Activated naive CD4-positive, alpha-beta T cell treated with anti-CD3 and anti-CD28 coated beads, Interleukin-2, amount 50 U/mL, for 24 hours (primary cell): Measurements from ENCODE around the gene DDX24.
A peak's percentile ranks its signal among the peaks of the same experiment; 100 is the strongest.

Source experiments
- H3K27ac Mint-ChIP-seq: one replicate; pipeline ENCODE4 v1.8.0; 2021; ENCODE audit warnings: mild to moderate bottlenecking, mixed read lengths
- H3K27me3 Mint-ChIP-seq: one replicate; pipeline ENCODE4 v1.8.0; 2021; ENCODE audit warnings: mixed read lengths
- H3K36me3 Mint-ChIP-seq: one replicate; pipeline ENCODE4 v1.8.0; 2021; ENCODE audit warnings: mixed read lengths
- H3K4me1 Mint-ChIP-seq: one replicate; pipeline ENCODE4 v1.8.0; 2021; ENCODE audit warnings: mixed read lengths
- H3K4me3 Mint-ChIP-seq: one replicate; pipeline ENCODE4 v1.8.0; 2021; ENCODE audit warnings: mild to moderate bottlenecking, mixed read lengths
- H3K9me3 Mint-ChIP-seq: one replicate; pipeline ENCODE4 v1.8.0; 2021; ENCODE audit warnings: mixed read lengths

DDX24 gene

DNA sequence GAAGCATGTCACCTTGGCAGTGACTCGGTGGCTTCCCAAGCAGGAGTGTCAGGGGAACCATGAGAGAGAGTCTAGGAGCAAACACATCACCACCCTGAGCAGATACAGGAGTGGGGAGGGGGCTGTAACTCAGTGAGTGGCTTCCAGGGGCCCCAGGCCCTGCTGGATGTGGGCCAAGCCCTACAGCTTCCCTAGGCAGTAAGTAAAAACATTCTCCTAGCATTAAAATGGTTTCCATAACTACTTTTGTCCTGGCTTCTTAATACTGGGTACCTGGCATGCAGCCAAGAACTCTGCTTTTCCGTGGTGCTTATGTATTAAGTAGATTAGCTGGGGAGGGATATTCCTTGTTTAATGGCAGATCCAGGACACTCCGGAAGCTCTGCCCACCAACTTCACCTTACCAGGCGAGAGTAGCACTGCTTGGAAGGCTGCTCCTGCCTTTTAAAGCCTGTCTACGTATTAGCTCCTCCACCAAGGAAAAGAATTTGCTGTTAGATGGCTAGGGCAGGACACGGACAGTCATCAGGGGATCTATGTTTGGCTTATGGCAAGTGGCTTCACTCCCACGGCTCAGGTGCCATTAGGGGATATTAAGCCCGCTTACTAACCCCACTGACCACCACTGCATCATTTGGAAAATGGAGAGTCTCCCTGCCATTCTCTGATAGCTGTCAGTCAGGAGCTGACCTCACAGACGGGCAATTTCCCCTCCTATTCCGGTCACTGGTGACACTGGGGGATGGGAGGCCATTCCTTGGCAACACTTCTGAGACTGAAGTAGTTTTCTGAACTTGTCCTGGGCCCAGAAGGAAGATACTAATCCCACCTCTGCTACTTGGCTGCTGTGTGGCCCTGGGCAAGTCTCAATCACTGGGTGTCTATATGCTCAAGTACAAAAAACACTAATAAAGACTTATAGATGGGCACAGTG is 32.0 kb downstream of the DDX24 start:
- peaks cover 18% of the 10 kb centered on the region for H3K36me3 Mint-ChIP-seq

DNA sequence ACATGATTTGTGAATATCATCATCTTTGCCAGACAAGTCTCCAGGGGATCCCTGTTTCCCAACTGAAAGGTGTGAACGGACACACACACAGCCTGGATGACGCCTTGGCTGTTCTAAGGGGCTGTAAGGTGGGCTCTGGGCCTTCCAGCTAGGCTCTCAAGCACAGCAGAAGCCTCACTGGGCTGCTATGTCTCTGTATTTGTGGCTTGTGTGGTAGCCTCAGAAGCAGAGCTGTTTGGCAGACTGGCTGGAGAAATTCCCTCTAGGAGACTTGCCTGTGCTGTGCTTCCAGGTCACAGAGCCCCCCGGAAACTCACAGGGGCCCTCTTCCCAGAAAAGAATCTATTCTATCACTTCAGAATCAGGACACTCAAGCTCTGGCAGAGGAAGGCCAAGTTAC is 33.4 kb downstream of the DDX24 start:
- Mint-ChIP-seq H3K9me3 (no peaks in the 10 kb centered on the region), H3K4me1 (peaks cover under 1% of the 10 kb centered on the region), H3K27me3 (no peaks in the 10 kb centered on the region), H3K27ac (peak overlapping the region; percentile 59), H3K4me3 (no peak overlapping the region), H3K36me3 (peaks cover 17% of the 10 kb centered on the region)

More for the DNA sequence above, 32.0 kb downstream of the DDX24 start:
- no peaks in the 10 kb centered on the region for H3K9me3 Mint-ChIP-seq
- peak overlapping the region; percentile 30 for H3K27ac Mint-ChIP-seq
- no peaks in the 10 kb centered on the region for H3K27me3 Mint-ChIP-seq
- H3K4me3 Mint-ChIP-seq, result no peak overlapping the region
- peaks cover 4% of the 10 kb centered on the region for H3K4me1 Mint-ChIP-seq

DNA sequence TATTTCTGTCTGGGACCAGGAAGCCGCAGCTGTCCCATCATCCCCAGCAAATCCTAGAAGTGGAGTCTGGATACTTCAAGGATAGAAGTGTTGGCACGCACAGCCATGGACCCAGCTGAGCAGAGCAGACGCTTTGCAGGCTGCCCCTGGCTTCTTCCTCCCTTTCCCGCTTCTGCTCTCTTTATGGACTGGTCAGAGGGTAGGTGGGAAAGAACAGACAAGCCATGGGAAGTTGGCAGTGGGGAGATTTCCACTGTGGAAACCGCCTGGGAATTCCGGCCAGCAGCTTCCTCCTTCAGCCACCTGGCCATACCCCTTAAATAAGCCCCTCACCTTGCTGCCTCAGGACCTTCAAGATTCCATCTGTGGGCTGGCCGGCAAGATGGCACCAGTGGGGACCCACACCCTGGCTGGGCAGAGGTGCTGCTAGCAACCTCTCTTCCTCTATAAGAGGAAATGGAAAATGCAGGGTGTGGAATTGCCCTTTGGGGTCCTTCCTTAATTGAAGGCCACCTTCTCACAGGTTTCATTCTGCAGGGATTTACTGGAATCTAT is 34.2 kb downstream of the DDX24 start:
- Mint-ChIP-seq H3K4me1 (no peaks in the 10 kb centered on the region), H3K36me3 (peaks cover 12% of the 10 kb centered on the region), H3K27ac (no peak overlapping the region), H3K27me3 (no peaks in the 10 kb centered on the region), H3K9me3 (no peaks in the 10 kb centered on the region), H3K4me3 (no peak overlapping the region)

DNA sequence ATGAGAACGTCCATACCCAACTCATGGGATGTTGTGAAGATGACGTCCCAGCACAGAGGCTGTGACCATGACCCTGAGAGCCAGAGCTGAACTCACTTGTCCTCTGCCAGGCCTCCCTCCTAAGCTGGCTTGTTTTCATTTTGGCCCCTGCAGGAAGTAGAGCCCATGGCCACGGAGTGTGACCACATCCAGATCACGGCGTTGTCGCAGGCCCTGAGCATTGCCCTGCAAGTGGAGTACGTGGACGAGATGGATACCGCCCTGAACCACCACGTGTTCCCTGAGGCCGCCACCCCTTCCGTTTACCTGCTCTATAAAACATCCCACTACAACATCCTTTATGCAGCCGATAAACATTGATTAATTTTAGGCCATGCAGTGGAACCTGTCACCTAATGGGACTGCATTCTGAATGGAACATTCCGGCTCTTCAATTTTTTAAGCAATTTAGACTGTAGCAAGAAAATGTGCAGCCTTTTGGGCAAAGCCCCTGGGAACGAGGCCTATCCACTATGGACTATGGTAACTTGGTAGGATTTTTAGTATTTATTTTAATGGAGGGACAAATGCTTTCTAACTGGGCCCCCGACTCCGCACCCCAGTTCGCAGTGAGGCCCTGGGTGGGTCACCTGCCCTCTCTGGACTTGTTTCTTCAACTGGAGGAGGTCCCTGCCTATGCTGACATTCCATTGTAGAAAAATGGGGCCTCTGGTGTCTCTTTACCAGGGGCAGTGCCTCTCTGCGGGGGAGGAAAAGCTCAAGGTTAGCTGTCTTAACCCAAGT is 35.2 kb downstream of the DDX24 start:
- H3K9me3 Mint-ChIP-seq, result no peaks in the 10 kb centered on the region
- peaks cover 6% of the 10 kb centered on the region for H3K36me3 Mint-ChIP-seq
- no peaks in the 10 kb centered on the region for H3K27me3 Mint-ChIP-seq
- no peak overlapping the region for H3K27ac Mint-ChIP-seq
- H3K4me1 Mint-ChIP-seq, result no peaks in the 10 kb centered on the region
- H3K4me3 Mint-ChIP-seq, result no peak overlapping the region

DNA sequence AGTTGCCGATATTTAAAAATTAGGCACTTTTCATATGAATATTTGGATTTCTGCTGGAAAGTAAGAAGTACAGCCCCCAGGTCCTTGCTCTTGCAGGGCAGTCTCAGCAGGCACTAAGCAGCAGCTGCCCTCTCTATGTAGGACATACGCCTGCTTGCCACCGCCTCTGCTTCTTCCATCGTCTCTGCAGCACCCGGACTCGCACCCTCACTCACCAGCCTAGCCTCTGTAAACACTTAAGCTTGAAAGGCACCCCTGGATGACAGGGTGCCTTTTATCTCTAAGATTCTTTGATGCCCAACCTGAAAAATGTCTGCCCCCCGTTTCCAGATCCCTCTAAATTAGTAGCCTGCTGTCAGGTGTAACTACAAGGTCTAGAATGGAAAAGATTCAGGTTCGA is 35.9 kb downstream of the DDX24 start:
- Mint-ChIP-seq H3K4me1 (no peaks in the 10 kb centered on the region), H3K27me3 (no peaks in the 10 kb centered on the region), H3K36me3 (peaks cover under 1% of the 10 kb centered on the region), H3K27ac (peak overlapping the region; percentile 65), H3K9me3 (no peaks in the 10 kb centered on the region), H3K4me3 (no peak overlapping the region)

DNA sequence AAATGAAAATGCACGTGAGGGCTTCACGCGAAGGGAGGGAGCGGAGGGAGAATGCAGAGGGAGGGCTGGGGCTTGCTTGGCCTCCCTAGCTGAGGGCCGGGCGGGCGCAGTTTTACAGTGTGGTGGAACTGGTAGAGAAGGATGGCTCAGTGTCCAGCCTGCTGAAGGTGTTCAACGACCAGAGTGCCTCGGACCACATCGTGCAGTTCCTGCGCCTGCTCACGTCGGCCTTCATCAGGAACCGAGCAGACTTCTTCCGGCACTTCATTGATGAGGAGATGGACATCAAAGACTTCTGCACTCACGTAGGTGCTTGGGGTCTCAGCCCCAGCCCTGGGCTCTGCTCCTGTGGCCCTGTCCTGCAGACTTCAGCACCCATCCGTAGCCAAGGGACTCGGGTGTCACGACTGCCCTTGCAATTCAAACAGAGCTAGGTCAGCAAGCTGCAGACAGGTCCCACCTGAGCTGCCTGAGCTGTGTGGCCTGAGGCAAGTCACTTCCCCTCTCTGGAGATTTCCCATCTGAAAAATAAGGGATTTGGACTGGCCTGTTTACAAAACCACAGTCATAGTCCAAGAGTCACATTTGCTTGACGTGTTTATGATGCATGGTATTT is 36.4 kb downstream of the DDX24 start:
- H3K4me1 Mint-ChIP-seq, result no peaks in the 10 kb centered on the region
- no peak overlapping the region for H3K4me3 Mint-ChIP-seq
- H3K27ac Mint-ChIP-seq, result no peak overlapping the region
- no peaks in the 10 kb centered on the region for H3K27me3 Mint-ChIP-seq
- no peaks in the 10 kb centered on the region for H3K9me3 Mint-ChIP-seq
- no peaks in the 10 kb centered on the region for H3K36me3 Mint-ChIP-seq

DNA sequence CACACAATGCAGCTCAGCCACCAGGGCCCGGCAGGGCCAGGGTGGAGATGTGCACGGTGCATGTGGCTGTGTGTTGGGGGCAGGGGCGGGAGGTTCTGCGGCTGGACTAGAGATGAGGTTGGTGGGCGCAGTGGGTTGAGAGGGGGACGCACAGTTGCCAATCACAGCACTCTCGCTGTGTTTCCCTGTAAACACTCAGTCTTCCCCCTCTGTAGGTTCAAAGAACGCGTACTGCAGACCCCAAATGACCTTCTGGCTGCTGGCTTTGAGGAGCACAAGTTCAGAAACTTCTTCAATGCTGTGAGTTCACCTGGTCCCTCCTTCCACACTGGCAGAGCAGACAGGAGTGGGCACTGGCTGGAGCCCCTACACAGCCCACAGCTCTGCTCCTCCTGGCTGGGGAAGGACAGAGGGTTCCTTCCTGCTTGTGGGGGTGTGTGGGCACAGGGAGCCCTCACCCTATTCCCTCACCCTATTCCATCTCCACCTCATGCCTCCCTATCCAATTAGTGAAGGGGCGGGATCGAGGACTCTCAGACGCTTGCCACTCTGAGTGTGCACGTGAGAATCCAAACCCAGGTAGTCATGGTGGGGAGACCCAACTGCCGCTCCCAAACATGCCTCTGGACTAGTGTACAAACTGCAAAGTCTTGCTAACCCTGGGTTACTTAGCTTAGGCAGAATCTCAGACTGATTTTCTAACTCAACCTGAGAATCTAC is 37.1 kb downstream of the DDX24 start:
- Mint-ChIP-seq H3K4me1 (no peaks in the 10 kb centered on the region), H3K27me3 (no peaks in the 10 kb centered on the region), H3K27ac (no peak overlapping the region), H3K4me3 (no peak overlapping the region), H3K9me3 (no peaks in the 10 kb centered on the region), H3K36me3 (no peaks in the 10 kb centered on the region)

DNA sequence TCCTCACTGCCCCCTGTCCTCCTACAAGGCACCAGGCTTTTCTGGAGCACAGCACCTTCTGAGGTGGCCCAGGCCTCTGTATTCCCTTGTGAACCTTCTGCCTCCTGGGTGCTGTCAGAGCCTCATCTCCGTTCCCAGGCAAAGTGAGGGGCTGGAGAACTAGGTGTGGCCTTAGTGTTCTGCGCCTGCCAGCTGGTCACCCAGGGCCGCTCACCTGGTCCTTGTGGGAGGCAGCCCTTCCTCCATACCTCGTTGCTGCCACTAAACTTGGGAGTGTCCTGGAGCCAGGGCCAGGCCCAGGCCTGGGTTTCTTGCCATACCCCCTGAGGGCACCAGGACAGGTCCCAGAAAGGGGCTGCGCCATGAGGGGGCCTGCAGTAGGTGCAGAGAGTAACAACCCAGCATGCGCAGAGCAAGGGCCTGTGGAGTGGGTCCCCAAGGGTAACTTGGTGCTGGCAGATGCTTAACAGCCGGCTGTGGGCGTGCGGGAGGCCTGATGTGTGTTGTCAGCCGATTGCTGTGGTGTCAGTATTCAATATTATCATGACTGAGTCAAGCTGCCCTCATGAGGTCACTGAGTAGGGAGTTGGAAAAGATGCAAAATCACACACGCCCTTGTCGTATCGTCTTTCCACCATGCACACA is 37.8 kb downstream of the DDX24 start:
- H3K27me3 Mint-ChIP-seq, result no peaks in the 10 kb centered on the region
- H3K9me3 Mint-ChIP-seq, result no peaks in the 10 kb centered on the region
- H3K4me3 Mint-ChIP-seq, result no peak overlapping the region
- H3K27ac Mint-ChIP-seq, result no peak overlapping the region
- no peaks in the 10 kb centered on the region for H3K4me1 Mint-ChIP-seq
- no peaks in the 10 kb centered on the region for H3K36me3 Mint-ChIP-seq

DNA sequence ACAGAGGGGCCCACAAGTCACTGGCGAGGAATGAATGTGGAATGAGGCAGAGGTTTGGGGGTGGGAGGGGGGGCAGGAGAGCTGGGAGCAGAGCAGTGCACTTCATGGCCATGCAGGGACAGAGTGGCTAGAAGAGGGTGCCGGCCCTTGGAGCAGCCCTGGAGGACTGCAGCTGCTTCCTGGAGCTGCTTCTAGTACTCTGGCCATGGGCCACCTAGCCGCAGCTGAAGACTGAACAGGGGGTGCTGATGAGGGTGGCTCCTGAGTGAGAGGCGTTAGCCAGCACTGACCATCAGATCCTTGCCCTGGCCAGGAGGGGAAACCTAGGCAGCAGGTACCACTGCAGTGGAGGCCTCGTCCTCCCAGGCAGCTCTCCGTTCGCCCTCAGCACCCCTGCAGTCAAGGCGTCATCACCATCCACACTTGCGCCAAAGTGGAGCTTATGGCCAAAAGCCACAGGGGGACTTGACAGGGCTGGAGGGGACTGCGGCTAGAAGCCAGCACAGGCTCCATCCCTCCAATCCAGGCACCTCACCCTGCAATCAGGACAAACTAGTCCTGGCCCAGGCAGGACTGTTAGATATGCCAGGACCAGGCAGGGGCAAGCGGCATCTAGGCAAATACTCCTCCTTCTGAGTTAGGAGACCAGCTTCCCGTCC is 38.4 kb downstream of the DDX24 start:
- Mint-ChIP-seq H3K9me3 (no peaks in the 10 kb centered on the region), H3K27me3 (no peaks in the 10 kb centered on the region), H3K4me3 (no peak overlapping the region), H3K4me1 (no peaks in the 10 kb centered on the region), H3K36me3 (no peaks in the 10 kb centered on the region), H3K27ac (no peak overlapping the region)

DNA sequence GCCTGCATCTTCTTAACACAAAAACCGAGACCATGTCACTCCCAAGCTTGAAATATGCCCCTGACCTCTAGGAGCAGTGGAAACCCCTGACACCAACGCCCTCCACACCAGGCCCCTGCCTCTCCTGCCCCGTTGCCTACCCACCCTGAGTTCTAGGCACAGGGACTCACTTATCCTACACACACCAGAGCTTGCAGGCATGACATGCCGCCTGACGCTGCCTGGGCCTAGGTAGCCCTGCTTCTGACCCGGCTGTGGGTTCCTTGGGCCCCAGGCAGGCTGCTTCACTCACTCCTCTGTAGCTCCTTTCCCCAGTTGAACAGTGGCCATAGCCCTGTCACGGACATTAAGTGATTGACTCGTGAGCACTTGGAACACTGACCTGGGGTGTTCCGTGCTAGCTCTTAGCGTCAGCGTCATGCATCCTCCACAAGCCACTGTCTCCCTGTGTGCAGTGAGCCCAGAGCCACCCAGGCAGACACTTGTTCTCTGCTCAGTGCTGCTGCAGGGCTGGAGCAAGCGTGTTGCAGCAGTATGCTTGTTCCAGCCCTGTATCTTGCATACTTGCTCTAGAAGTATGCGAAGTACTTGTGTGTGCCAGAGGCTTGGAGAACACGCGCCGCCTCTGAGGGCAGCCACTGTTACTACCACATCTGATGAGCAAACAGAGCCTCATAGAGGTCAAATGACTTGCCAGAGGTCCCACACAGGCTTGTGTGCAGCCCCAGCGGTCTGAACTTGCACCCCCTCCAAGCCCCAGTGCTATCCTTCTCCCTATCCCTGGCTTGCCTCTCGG is 39.3 kb downstream of the DDX24 start:
- H3K36me3 Mint-ChIP-seq, result no peaks in the 10 kb centered on the region
- no peak overlapping the region for H3K4me3 Mint-ChIP-seq

DNA sequence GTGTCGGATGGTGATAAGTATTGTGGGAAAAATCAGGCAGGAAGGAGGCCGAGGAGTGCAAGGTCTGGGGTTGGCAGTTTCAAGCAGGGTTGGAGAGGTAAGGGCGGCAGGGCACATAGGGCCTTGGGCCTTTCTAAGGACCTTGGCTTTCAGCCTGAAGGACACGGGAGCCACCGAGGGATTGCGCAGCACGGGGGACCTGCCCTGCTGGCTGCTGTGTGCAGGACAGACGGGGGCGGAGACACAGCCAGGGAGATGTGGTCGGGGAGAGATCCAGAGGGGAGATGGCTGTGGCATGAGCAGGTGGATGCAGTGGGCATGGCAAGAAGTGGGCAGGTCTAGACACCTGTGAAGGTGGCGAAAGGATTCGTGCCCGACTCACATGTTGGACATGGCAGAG is 40.2 kb downstream of the DDX24 start:
- no peaks in the 10 kb centered on the region for H3K36me3 Mint-ChIP-seq
- no peak overlapping the region for H3K27ac Mint-ChIP-seq
- H3K4me1 Mint-ChIP-seq, result peaks cover 4% of the 10 kb centered on the region
- H3K4me3 Mint-ChIP-seq, result no peak overlapping the region
- H3K9me3 Mint-ChIP-seq, result no peaks in the 10 kb centered on the region
- no peaks in the 10 kb centered on the region for H3K27me3 Mint-ChIP-seq

More for the DNA sequence above, 39.3 kb downstream of the DDX24 start:
- no peaks in the 10 kb centered on the region for H3K27me3 Mint-ChIP-seq
- H3K9me3 Mint-ChIP-seq, result no peaks in the 10 kb centered on the region
- H3K27ac Mint-ChIP-seq, result no peak overlapping the region
- peaks cover under 1% of the 10 kb centered on the region for H3K4me1 Mint-ChIP-seq

DNA sequence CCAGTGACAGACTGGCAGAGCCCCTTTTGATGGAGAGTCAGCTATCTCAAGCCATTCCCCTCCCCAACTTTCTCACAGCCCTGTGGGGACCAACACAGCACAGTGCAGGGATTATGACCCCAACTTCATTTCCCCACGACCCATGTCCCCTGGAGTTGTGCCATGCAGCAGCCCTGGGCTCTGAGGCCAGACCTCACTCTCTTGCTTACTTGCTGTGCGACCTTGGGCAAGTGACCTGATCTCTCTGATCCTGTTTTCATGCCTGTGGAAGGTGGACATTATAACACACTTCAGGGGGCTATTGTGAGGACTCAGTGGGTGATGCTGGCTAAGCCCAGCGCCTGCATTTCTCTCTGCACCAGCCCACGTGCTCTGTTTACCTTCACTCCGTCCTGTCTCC is 40.8 kb downstream of the DDX24 start:
- Mint-ChIP-seq H3K36me3 (no peaks in the 10 kb centered on the region), H3K4me1 (peaks cover 4% of the 10 kb centered on the region), H3K27ac (no peak overlapping the region), H3K27me3 (no peaks in the 10 kb centered on the region), H3K9me3 (no peaks in the 10 kb centered on the region), H3K4me3 (no peak overlapping the region)

DNA sequence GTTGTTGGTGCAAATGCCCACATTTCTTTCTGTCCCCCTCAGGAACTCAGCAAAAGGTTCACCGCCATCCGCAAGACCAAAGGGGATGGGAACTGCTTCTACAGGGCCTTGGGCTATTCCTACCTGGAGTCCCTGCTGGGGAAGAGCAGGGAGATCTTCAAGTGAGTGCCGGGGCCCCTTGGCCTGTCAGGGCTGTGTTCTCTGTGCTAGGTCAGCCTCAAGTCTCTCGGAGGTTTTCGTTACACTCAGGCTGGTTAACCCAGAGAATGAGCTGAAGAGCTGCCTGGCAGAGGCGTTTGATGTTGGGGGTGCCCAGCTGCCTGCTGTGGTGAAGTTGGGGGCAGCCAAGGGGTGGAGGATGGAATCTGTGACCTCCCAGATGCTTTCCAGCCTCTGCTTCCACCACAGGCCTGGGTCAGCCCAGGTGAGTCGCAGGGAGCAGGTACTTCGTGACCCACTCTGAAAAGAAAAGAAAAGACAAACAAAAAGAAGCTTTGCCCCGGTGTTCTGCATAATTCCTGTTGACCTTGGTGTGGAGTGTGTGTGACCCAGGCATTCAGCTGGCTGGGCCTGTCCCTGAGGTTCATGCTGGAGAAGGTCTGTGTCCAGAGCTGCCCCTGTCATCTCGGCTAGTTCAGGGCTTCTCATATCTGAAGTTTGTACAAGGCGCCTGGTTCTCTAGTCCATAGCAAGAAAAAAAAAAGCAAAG is 41.9 kb downstream of the DDX24 start:
- H3K27me3 Mint-ChIP-seq, result no peaks in the 10 kb centered on the region
- H3K36me3 Mint-ChIP-seq, result no peaks in the 10 kb centered on the region
- H3K4me1 Mint-ChIP-seq, result peaks cover 4% of the 10 kb centered on the region
- H3K27ac Mint-ChIP-seq, result no peak overlapping the region
- no peaks in the 10 kb centered on the region for H3K9me3 Mint-ChIP-seq
- H3K4me3 Mint-ChIP-seq, result no peak overlapping the region
